ENCODE measurements around the gene ZNF274.
"Not testable (repeated sequence)": the region's sequence is repeated elsewhere in the genome, so short reads cannot be mapped to it uniquely, and the experiment has no call there.

ZNF274 gene

DNA sequence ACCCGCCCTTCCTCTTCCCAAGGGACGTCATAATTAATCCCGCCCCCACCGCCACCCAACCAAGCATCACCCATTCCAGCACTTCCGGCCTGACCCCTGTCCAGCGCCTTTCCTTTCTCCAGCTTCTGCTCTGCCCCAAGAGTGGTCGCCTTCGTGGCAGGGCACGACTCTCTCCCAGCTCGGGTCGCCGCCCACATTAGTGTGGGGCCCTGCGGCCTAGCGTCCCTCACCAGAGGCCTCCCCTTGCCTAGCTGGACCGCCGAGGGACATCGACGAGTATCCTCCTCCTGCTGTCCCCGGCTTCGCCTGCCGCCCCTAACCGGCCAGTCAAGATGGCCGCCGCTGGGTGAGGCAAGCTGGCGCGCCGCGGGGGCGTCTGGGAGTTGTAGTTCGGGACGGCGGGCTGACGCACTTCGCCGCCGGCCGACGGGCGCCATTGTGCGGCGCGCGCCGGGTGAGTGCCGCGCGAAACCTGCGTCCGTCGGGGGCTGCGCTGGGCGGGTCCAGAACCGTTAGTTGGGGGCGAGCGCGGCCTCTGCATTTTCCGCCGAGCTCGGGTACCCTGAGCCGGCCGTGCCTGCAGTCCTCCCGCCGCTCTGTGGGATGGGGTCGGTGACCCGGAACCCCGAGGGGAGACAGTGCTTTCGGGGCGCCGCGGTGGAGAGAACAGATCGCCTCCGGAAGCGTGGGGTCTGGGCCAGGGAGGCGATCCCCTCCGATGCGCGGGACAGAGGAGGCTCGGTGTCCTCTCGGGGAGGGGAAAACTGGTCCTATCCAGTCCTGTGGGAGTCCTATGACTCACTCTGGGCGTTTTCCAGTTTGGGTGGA is at the start of gene ZNF274:
ZNF274 (plus strand) TSS at position 73 of the 828 bp plus-strand sequence. CDS start 905 bp downstream, outside the sequence.
- DNase-seq (ENCODE audit: low read depth in 2 of 2), result peak; percentile 88 to 90

- DNase-seq (ENCODE audit: low read depth in 2 of 2), result no peak
Observed at GRCh38 chr19:58134244-58134643, 48.6 kb upstream of the ZNF274 start.

DNA sequence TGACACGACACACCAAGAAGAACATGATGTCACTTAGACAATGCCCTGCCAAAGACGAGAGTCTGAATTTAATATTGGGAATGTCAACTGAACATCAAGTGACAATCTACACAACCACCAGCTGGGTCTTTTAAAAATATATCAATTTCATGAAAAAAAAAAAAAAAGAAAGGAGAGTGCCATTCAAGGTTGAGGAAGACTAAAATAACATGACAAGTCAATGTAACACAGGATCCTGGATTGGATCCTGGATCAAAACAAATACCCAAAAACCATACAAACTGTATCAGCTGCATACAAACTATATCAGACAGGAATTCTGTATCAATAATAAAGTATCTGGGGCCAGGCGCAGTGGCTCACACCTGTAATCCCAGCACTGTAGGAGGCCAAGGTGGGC is 37.0 kb upstream of the ZNF274 start:
- no peak for DNase-seq (ENCODE audit: low read depth in 2 of 2)

DNA sequence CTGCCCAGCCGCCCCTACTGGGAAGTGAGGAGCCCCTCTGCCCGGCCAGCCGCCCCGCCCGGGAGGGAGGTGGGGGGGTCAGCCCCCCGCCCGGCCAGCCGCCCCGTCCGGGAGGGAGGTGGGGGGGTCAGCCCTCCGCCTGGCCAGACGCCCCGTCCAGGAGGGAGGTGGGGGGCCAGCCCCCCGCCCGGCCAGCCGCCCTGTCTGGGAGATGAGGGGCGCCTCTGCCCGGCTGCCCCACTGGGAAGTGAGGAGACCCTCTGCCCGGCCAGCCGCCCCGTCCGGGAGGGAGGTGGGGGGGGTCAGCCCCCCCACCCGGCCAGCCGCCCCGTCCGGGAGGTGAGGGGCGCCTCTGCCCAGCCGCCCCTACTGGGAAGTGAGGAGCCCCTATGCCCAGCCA is 35.4 kb upstream of the ZNF274 start:
- DNase-seq (ENCODE audit: low read depth in 2 of 2), result not testable (repeated sequence)

- DNase-seq (ENCODE audit: low read depth in 2 of 2), result peak; percentile 89 to 91
Observed at GRCh38 chr19:58150328-58150921, 32.4 kb upstream of the ZNF274 start, which contains the start of gene ZNF329. ZNF329 (minus strand) TSS chr19:58150789; CDS start chr19:58129503, 21,286 bp downstream.

- no peak for DNase-seq (ENCODE audit: low read depth in 2 of 2)
Observed at GRCh38 chr19:58153386-58153785, 29.5 kb upstream of the ZNF274 start.

- no peak for DNase-seq (ENCODE audit: low read depth in 2 of 2)
Observed at GRCh38 chr19:58154287-58154678, 28.6 kb upstream of the ZNF274 start.

GRCh38 chr19:58154679-58155648 is 27.9 kb upstream of the ZNF274 start:
- DNase-seq (ENCODE audit: low read depth in 2 of 2), result peak; percentile 99

GRCh38 chr19:58157045-58157728 is 25.7 kb upstream of the ZNF274 start:
- no peak for DNase-seq (ENCODE audit: low read depth in 2 of 2)

DNA sequence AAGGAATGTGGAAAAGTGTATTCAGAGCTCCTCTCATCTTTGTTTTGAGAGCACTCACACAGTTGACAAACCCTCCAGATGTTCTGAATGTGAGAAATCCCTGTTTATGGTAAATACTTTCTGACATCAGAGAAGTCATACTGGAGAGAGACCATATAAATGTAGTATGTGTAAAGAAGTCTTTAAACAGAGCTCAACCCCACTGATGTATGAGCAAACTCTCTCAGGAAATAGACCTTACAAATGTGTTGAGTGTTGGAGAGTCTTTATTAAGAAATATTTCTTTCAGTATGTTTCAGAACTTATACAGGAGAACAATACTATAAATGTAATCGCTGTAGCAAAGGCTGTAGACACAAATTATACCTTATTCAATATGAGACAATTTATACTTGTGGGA is 16.6 kb upstream of the ZNF274 start:
- no peak for DNase-seq (ENCODE audit: low read depth in 2 of 2)

DNA sequence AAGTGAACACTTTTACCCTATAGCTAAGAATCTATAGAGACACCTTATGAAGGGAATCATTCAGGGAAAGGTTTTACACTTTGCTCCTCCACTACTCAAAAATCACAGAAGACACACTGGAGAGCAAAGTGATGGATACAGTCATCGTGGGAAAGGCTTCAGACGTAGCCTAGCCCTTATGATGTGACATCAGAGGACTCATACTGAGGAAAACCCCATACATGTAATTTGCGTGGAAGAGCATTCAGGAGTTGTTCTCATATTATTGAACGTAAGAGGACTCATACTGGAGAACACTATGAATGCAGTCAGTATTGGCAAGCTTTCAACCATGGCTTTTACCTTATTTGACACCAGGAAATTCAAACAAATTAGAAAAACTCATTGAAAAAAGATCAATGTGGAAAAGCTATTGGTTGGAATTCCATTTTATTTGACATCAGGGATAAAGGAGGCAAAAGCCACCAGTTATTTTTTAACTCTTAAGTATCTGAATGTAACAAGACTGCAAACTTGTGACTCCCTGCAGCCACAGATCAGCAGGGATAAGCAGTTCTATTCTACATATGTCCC is 16.1 kb upstream of the ZNF274 start:
- no peak for DNase-seq (ENCODE audit: low read depth in 2 of 2)

DNA sequence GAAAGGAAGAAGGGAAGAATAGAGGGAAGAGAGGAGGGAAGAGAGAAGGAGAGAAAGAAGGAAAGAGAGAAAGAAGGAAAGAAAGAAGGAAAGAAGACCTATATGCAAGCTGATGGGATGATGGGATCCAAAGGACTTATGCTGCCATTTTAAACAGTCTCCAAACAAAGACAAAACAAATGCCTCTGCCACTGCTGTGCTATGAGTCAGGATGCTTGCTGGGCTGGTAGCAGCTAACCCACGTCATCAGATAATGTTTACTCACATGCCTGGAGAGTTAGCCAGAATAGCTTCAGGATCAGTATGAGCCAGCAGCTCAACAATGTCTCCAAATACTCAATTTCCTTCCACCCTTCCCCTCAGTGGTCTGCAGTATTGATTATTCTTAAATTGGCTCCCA is 12.0 kb upstream of the ZNF274 start:
- no peak for DNase-seq (ENCODE audit: low read depth in 2 of 2)

DNA sequence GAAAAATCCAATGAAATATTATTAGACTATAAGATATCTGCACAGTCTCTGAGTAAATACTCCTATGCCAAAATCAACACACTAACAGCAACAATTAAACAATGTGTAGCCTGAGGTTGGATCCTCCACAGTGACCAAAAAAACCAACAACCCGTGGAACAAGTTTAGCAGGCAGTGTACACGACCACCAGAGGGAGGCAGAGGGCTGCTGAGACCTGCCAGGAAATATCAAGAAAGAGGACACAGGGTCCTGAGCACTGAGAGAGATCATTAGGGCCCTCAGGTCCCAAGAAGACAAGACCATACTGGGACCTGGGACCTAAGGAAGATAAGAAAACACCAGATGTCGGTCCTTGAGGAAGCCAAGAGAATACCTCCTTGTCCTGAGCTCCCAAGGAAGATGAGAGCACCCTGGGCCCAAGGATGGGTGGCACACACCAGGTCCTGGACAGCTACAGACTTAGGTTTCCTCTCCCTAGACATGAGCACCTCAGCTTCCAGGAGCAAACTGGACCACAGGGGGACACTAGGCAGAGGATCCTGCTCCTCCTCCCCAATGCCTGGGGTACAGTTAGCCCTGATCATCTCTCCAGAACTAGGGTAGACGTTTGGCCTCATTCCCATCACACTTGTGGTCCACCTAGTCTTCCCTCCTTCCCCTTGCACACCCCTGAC is 822 bp upstream of the ZNF274 start:
- peak; percentile 31 for DNase-seq (ENCODE audit: low read depth in 2 of 2)

DNA sequence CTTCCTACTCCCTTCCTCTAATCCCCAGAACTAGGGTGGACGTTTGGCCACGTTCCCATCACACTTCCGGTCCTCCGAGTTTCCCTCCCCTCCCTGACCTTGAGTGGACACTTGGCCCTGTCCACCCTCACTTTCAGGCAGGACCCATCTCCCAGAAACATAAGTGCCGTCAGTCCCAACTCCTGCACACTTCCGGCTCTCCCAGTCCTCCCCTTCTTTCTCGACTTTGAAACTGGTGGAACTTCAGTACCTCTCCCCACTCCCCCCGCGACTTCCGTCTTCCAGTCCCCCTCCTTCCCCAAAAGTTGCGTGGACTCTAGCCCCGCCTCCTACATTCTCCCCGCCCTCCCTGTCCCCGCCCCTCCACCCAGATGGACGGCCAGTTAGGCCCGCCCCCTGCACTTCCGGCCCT is 278 bp upstream of the ZNF274 start:
- DNase-seq (ENCODE audit: low read depth in 2 of 2), result peak in 1 of 2 donors; percentile 70

- DNase-seq (ENCODE audit: low read depth in 2 of 2), result peak in 1 of 2 donors; percentile 14
Observed at GRCh38 chr19:58183817-58184215, 955 bp downstream of the ZNF274 start.

- DNase-seq (ENCODE audit: low read depth in 2 of 2), result no peak
Observed at GRCh38 chr19:58196901-58197616, 14.2 kb downstream of the ZNF274 start.

DNA sequence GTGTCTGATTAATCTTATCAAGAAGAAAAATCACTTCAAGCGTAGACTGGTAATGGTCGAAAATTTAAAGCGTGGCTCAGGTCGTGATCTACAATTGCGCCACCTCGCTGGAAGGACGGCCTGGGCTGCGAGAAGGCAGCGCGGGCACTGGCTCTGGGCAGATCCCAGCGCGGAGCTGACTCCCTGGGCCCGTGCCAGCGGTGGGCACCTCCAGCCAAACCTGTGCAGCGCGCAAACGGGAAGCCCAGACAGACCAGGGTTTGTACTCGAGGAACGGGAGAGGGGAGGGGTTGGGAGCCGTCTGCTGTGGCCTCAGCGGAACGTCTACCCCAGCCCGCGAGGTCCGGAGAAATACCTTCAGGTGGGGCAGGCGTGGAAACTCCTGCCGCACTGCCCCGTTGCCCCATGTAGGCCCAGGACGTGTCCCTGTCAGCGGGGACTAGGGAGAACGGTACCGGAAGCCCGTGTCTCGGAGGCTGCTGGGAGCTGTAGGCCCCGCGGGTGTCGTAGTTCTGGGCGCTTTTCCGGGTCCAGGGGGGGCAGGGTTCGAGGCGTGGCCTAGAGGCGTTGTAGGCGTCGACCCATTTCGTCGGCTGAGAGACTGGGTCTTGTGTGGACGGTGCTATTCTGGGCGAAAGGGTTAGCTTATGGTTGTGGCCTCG is 21.1 kb downstream of the ZNF274 start:
- DNase-seq (ENCODE audit: low read depth in 2 of 2), result no peak

DNA sequence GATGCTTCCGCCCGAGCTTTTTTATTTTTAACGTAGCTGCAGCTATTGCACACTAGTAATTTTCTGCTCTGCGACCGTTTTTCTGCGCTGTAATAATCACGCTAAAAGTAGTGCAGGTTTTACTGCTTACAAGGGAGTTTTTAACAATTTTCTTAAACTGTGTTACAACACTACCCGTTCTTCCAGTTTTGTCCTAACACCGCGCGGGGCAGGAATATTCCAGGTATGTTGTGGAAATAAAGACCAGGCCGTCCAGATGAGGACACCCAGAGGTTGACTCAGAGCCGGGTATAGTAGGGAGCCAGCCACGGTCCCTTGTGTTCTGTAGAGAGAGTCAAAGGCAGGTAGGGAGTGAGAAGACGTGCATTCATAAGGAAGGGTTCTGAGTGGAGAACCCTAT is 21.7 kb downstream of the ZNF274 start:
- DNase-seq (ENCODE audit: low read depth in 2 of 2), result no peak

DNA sequence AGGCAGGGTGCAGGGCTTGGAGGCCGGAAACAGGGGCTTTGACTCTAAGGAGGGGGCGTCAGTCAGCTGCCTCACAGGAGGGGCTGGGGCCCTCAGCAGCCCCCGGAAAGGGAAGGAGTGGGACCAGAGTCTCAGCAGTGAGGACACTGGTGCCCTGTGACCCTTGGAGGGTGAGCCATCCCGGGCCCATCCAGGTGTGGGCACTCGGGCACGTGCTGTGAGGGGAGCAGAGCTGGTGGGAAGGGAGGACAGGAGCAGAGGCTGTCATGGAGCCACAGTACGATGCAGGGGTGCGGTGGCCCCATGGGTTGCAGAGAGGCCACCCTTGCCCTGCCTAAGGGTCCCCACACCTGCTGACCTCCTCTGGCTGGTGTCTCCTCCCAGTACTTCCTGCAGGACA is 26.7 kb downstream of the ZNF274 start:
- DNase-seq (ENCODE audit: low read depth in 2 of 2), result no peak
